NCI-H82 (cell line): ENCODE measurements around the gene MTURN.

Experiments used
- DNase-seq: peaks from one replicate; lab custom pipeline; 2025; lab: John Stamatoyannopoulos, UW

The MTURN gene

GRCh38 chr7:30162133-30162532, 27.3 kb downstream of the MTURN start:
- no peak for DNase-seq

GRCh38 chr7:30162622-30163124, 27.9 kb downstream of the MTURN start:
- no peak for DNase-seq

- no peak for DNase-seq
Measured at GRCh38 chr7:30163231-30163894, 28.6 kb downstream of the MTURN start.

GRCh38 chr7:30164567-30164966, 29.8 kb downstream of the MTURN start:
- peak; percentile 76 for DNase-seq

- no peak for DNase-seq
Measured at GRCh38 chr7:30165590-30165989, 30.8 kb downstream of the MTURN start.

- DNase-seq = no peak
Measured at GRCh38 chr7:30166155-30166840, 31.5 kb downstream of the MTURN start.

- DNase-seq = no peak
Measured at GRCh38 chr7:30166841-30167235, 32.1 kb downstream of the MTURN start.

- no peak for DNase-seq
Measured at GRCh38 chr7:30167901-30168300, 33.1 kb downstream of the MTURN start.

- no peak for DNase-seq
Measured at GRCh38 chr7:30168835-30169573, 34.2 kb downstream of the MTURN start.

GRCh38 chr7:30169579-30169978, 34.8 kb downstream of the MTURN start:
- DNase-seq = no peak

- DNase-seq = no peak
Measured at GRCh38 chr7:30170476-30171205, 35.9 kb downstream of the MTURN start.

GRCh38 chr7:30171766-30172447, 37.1 kb downstream of the MTURN start:
- peak; percentile 98 for DNase-seq

- DNase-seq = no peak
Measured at GRCh38 chr7:30172451-30172850, 37.7 kb downstream of the MTURN start.

GRCh38 chr7:30173058-30173897, 38.5 kb downstream of the MTURN start:
- DNase-seq = peak; percentile 93

GRCh38 chr7:30175180-30175579, 40.4 kb downstream of the MTURN start:
- no peak for DNase-seq

GRCh38 chr7:30175636-30176147, 40.9 kb downstream of the MTURN start:
- no peak for DNase-seq

- no peak for DNase-seq
Measured at GRCh38 chr7:30176463-30177109, 41.8 kb downstream of the MTURN start.

- no peak for DNase-seq
Measured at GRCh38 chr7:30177186-30177585, 42.4 kb downstream of the MTURN start.

GRCh38 chr7:30177965-30178364, 43.2 kb downstream of the MTURN start:
- no peak for DNase-seq
